Right lobe of liver (tissue), 4 donors: Measurements from ENCODE around the gene LSS.

Experiments
- POLR2A ChIP-seq: fragments of 450-650 bp; IDR thresholded peaks from one replicate; pipeline ENCODE4 v1.6.1; 2017; ENCODE audit warnings: antibody characterized with exemption, mild to moderate bottlenecking
- TF ChIP-seq, protein P1 (sequence below), 4 donors: fragments of 200-600 bp in 3 of 4; fragments of 450-650 bp in 1 of 4; IDR thresholded peaks; one replicate each; pipeline versions ENCODE4 v1.5.1 to v1.8.0; 2016 to 2022; ENCODE audit warnings: antibody characterized with exemption in 4 of 4, mild to moderate bottlenecking in 2 of 4
- donor health status: DM: no; HTN: no; CAD: no.
- donor health status: DM: no; HTN: no; CAD: no.
- donor health status: DM: no; HTN: yes; CAD: no.

- TF ChIP-seq, protein P1, sequence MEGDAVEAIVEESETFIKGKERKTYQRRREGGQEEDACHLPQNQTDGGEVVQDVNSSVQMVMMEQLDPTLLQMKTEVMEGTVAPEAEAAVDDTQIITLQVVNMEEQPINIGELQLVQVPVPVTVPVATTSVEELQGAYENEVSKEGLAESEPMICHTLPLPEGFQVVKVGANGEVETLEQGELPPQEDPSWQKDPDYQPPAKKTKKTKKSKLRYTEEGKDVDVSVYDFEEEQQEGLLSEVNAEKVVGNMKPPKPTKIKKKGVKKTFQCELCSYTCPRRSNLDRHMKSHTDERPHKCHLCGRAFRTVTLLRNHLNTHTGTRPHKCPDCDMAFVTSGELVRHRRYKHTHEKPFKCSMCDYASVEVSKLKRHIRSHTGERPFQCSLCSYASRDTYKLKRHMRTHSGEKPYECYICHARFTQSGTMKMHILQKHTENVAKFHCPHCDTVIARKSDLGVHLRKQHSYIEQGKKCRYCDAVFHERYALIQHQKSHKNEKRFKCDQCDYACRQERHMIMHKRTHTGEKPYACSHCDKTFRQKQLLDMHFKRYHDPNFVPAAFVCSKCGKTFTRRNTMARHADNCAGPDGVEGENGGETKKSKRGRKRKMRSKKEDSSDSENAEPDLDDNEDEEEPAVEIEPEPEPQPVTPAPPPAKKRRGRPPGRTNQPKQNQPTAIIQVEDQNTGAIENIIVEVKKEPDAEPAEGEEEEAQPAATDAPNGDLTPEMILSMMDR (IDR thresholded peaks at IDR 0.05), result no peak
- no peak for TF ChIP-seq POLR2A
Measured at GRCh38 chr21:46168659-46169386, 59.8 kb downstream of the LSS start.
